ENCODE results near the gene ETNK1. TPM values are rescaled to one million over a fixed set of nuclear protein-coding genes. Genes with fewer than 3 reads are reported as not detected.

Gene ETNK1
- total RNA-seq, 2 experiments from 2014 or later: 23.7 to 88.1 TPM

DNA sequence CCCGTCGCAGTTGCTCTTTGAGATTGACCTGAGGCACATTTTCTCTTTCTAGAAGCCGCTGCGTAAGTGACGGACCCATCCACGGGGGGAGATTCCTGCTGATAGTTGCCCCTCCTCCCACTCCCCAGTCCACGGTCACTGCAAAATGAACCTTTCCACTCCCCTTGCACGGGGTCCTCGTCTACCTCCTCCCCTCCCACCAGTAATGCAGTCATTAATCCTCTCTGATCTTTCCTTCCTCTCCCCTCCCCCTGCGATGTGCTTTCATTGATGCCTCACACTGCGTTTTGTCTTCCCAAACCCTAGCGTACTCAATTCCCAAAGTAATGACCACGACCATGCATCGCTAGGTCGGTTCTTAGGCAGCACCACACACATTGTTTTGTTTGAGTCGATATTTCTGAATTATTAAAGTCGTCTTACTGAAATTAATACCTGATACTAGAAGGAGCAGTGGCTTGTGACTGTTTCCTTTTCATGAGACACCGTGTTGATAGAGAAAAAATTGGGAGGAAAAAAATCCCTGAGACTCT, 857 bp downstream of the ETNK1 start:
- H3K36me3 ChIP-seq (ENCODE audit: insufficient read depth, low read length): no peaks in the 10 kb centered on the region
- peak overlapping the region; percentile 36 for H3K27ac ChIP-seq (ENCODE audit: low read depth, low read length, poor library complexity, severe bottlenecking)
- peak overlapping the region; percentile 97 for H3K4me3 ChIP-seq (ENCODE audit: low read depth, low read length, poor library complexity, severe bottlenecking)
- ChIA-PET CTCF (ENCODE audit: unreplicated experiment) (no interaction called here), POLR2A (interaction anchor here (0.6 kb wide), 1 partner anchor 55 kb away, joined by 3 read pairs; no protein-coding TSS in a partner anchor)
- TF ChIP-seq, protein P1, sequence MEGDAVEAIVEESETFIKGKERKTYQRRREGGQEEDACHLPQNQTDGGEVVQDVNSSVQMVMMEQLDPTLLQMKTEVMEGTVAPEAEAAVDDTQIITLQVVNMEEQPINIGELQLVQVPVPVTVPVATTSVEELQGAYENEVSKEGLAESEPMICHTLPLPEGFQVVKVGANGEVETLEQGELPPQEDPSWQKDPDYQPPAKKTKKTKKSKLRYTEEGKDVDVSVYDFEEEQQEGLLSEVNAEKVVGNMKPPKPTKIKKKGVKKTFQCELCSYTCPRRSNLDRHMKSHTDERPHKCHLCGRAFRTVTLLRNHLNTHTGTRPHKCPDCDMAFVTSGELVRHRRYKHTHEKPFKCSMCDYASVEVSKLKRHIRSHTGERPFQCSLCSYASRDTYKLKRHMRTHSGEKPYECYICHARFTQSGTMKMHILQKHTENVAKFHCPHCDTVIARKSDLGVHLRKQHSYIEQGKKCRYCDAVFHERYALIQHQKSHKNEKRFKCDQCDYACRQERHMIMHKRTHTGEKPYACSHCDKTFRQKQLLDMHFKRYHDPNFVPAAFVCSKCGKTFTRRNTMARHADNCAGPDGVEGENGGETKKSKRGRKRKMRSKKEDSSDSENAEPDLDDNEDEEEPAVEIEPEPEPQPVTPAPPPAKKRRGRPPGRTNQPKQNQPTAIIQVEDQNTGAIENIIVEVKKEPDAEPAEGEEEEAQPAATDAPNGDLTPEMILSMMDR (conservative IDR thresholded peaks at IDR 0.05; ENCODE audit: low read length): no peak
- TF ChIP-seq EZH2phosphoT487 (IDR thresholded peaks at IDR 0.05; ENCODE audit: borderline replicate concordance, low read depth, low read length): no peak
- H4K20me1 ChIP-seq (ENCODE audit: insufficient read depth, low read length): peaks cover 25% of the 10 kb centered on the region
- no peaks in the 10 kb centered on the region for H3K9me2 ChIP-seq (ENCODE audit: insufficient read depth, low read length)
- no TSS peak for BruUV-seq (replicated peaks)
- H3K4me1 ChIP-seq (ENCODE audit: insufficient read depth, low read length, poor library complexity, severe bottlenecking): peaks cover 29% of the 10 kb centered on the region
- H2AFZ ChIP-seq (ENCODE audit: low read length): peak overlapping the region; percentile 99; the same call in 1 of the 2 replicates
- peaks cover 52% of the 10 kb centered on the region for H3K79me2 ChIP-seq (ENCODE audit: insufficient read depth, low read depth, low read length)
- peak; percentile 36 for DNase-seq (ENCODE audit: low spot score)
- H3K4me2 ChIP-seq (ENCODE audit: low read length): peak overlapping the region; percentile 96
- no peaks in the 10 kb centered on the region for H3K9me3 ChIP-seq (ENCODE audit: low read length)
- intact Hi-C loops (cut with micrococcal nuclease; ENCODE audit: unreplicated experiment): loop anchor here (1.0 to 10.0 kb wide), 3 partner anchors 82 to 579 kb away; partner anchors contain the start of genes C2CD5 and CMAS

- no peak overlapping the region; the same call in 1 of the 2 replicates for H2AFZ ChIP-seq (ENCODE audit: low read length)
- DNase-seq (ENCODE audit: low spot score): peak; percentile 55
- H3K4me3 ChIP-seq (ENCODE audit: low read depth, low read length, poor library complexity, severe bottlenecking): peak overlapping the region; percentile 97
- no peak for TF ChIP-seq EZH2phosphoT487 (IDR thresholded peaks at IDR 0.05; ENCODE audit: borderline replicate concordance, low read depth, low read length)
- TF ChIP-seq, protein P1 (conservative IDR thresholded peaks at IDR 0.05; ENCODE audit: low read length): no peak
- ChIA-PET CTCF (ENCODE audit: unreplicated experiment) (no interaction called here), POLR2A (interaction anchor here (0.6 kb wide), 1 partner anchor 55 kb away, joined by 3 read pairs; no protein-coding TSS in a partner anchor)
- no peaks in the 10 kb centered on the region for H3K9me2 ChIP-seq (ENCODE audit: insufficient read depth, low read length)
- H3K27ac ChIP-seq (ENCODE audit: low read depth, low read length, poor library complexity, severe bottlenecking): peak overlapping the region; percentile 36
- no peaks in the 10 kb centered on the region for H3K9me3 ChIP-seq (ENCODE audit: low read length)
- no TSS peak for BruUV-seq (replicated peaks)
- H3K4me2 ChIP-seq (ENCODE audit: low read length): peak overlapping the region; percentile 96
- peaks cover 53% of the 10 kb centered on the region for H3K79me2 ChIP-seq (ENCODE audit: insufficient read depth, low read depth, low read length)
- intact Hi-C loops (cut with micrococcal nuclease; ENCODE audit: unreplicated experiment): loop anchor here (5.0 to 10.0 kb wide), 2 partner anchors 162 to 579 kb away; partner anchors contain the start of gene CMAS
- peaks cover 29% of the 10 kb centered on the region for H3K4me1 ChIP-seq (ENCODE audit: insufficient read depth, low read length, poor library complexity, severe bottlenecking)
- no peaks in the 10 kb centered on the region for H3K36me3 ChIP-seq (ENCODE audit: insufficient read depth, low read length)
- peaks cover 25% of the 10 kb centered on the region for H4K20me1 ChIP-seq (ENCODE audit: insufficient read depth, low read length)
Measured at GRCh38 chr12:22626406-22626805, 1.4 kb downstream of the ETNK1 start.

DNA sequence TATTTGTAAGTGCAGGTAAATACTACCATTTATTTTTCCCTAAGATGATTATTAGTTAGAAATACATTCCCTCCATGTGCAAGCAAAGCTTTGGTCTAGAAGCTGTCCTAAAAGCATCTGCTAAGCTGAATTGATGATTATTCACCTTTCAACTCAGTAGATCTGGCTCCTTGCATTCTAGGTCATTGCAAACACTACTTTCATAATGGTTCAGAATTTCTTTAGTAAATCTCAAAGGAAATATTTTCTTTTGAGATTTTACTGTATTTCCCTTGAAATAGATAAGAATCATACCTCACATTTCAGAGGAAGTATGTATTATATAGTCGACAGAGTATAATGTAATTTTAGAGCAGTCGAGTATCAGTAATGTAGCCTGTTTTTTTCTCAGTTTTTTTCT, 2.4 kb downstream of the ETNK1 start:
- H3K36me3 ChIP-seq (ENCODE audit: insufficient read depth, low read length): no peaks in the 10 kb centered on the region
- H4K20me1 ChIP-seq (ENCODE audit: insufficient read depth, low read length): peaks cover 32% of the 10 kb centered on the region
- DNase-seq (ENCODE audit: low spot score): peak; percentile 4
- no peak overlapping the region for H3K27ac ChIP-seq (ENCODE audit: low read depth, low read length, poor library complexity, severe bottlenecking)
- CTCF ChIA-PET (ENCODE audit: unreplicated experiment): no interaction called here
- TF ChIP-seq, protein P1 (conservative IDR thresholded peaks at IDR 0.05; ENCODE audit: low read length): no peak
- no peak for TF ChIP-seq EZH2phosphoT487 (IDR thresholded peaks at IDR 0.05; ENCODE audit: borderline replicate concordance, low read depth, low read length)
- no peaks in the 10 kb centered on the region for H3K9me2 ChIP-seq (ENCODE audit: insufficient read depth, low read length)
- peaks cover 63% of the 10 kb centered on the region for H3K79me2 ChIP-seq (ENCODE audit: insufficient read depth, low read depth, low read length)
- peaks cover 29% of the 10 kb centered on the region for H3K4me1 ChIP-seq (ENCODE audit: insufficient read depth, low read length, poor library complexity, severe bottlenecking)
- POLR2A ChIA-PET: interaction anchor here (0.9 to 1.0 kb wide), 2 partner anchors 41 to 160 kb away, joined by 3 read pairs; no protein-coding TSS in a partner anchor
- H3K4me3 ChIP-seq (ENCODE audit: low read depth, low read length, poor library complexity, severe bottlenecking): peak overlapping the region; percentile 97
- H3K4me2 ChIP-seq (ENCODE audit: low read length): peak overlapping the region; percentile 96
- no TSS peak for BruUV-seq (replicated peaks)
- no peak overlapping the region for H2AFZ ChIP-seq (ENCODE audit: low read length)
- H3K9me3 ChIP-seq (ENCODE audit: low read length): no peaks in the 10 kb centered on the region
- intact Hi-C loops (cut with micrococcal nuclease; ENCODE audit: unreplicated experiment): loop anchor here (5.0 to 10.0 kb wide), 2 partner anchors 163 to 580 kb away; partner anchors contain the start of gene CMAS

Data from OCI-LY7 (cell line).